ENCODE results near the gene RAB35. TPM values are rescaled to one million over a fixed set of nuclear protein-coding genes. Genes with fewer than 3 reads are reported as not detected.

The RAB35 gene
- total RNA-seq, 1 experiment from 2014 or later, result 62.0 TPM

GRCh38 chr12:120131116-120131515, 14.6 kb upstream of the RAB35 start:
- POLR2A ChIA-PET, result no interaction called here
- in situ Hi-C loops (cut with HindIII; ENCODE audit: low pct_unique_long_range_greater_than_20kb, low sequenced_read_pairs), result no loop called here
- Histone ChIP-seq H3K4me3 (ENCODE audit: low read depth in 2 of 2, low read length in 2 of 2) (no peak overlapping the region), H3K9me3 (ENCODE audit: control insufficient read depth, insufficient read depth, low read depth, low read length) (no peaks in the 10 kb centered on the region), H3K36me3 (ENCODE audit: control insufficient read depth, insufficient read depth, low read length) (peaks cover 52% of the 10 kb centered on the region), H3K4me1 (ENCODE audit: control insufficient read depth, insufficient read depth, low read length) (no peaks in the 10 kb centered on the region), H3K27me3 (ENCODE audit: control insufficient read depth, insufficient read depth, low read length) (no peaks in the 10 kb centered on the region), H3K27ac (ENCODE audit: low read length) (no peak overlapping the region)
- CTCF ChIA-PET, result no interaction called here
- intact Hi-C loops (cut with micrococcal nuclease; ENCODE audit: unreplicated experiment), result no loop called here
- TF ChIP-seq SIN3A (IDR thresholded peaks at IDR 0.05; ENCODE audit: borderline replicate concordance, insufficient read depth, low read depth, low read length) (no peak), POLR2AphosphoS5 (IDR thresholded peaks at IDR 0.05; ENCODE audit: low read depth, low read length) (no peak), TCF7L2 (IDR thresholded peaks at IDR 0.05; ENCODE audit: low read depth, low read length) (no peak), REST (IDR thresholded peaks at IDR 0.05; ENCODE audit: insufficient read depth in 1 of 2, low read depth in 2 of 2, low read length in 1 of 2) (no peak), CTCF (IDR thresholded peaks at IDR 0.05) (no peak)
- no TSS peak for BruUV-seq (replicated peaks)
- DNase-seq (ENCODE audit: low read depth, low spot score) (no peak), ATAC-seq (no peak)

GRCh38 chr12:120130011-120130410, 13.5 kb upstream of the RAB35 start:
- CTCF ChIA-PET, result no interaction called here
- no peak for TF ChIP-seq REST (IDR thresholded peaks at IDR 0.05; ENCODE audit: insufficient read depth in 1 of 2, low read depth in 2 of 2, low read length in 1 of 2)
- TF ChIP-seq TCF7L2 (IDR thresholded peaks at IDR 0.05; ENCODE audit: low read depth, low read length), result no peak
- no peak for TF ChIP-seq POLR2AphosphoS5 (IDR thresholded peaks at IDR 0.05; ENCODE audit: low read depth, low read length)
- TF ChIP-seq SIN3A (IDR thresholded peaks at IDR 0.05; ENCODE audit: borderline replicate concordance, insufficient read depth, low read depth, low read length), result no peak
- no peak for TF ChIP-seq CTCF (IDR thresholded peaks at IDR 0.05)
- POLR2A ChIA-PET, result no interaction called here
- intact Hi-C loops (cut with micrococcal nuclease; ENCODE audit: unreplicated experiment), result no loop called here
- H3K4me1 ChIP-seq (ENCODE audit: control insufficient read depth, insufficient read depth, low read length), result no peaks in the 10 kb centered on the region
- peaks cover 47% of the 10 kb centered on the region for H3K36me3 ChIP-seq (ENCODE audit: control insufficient read depth, insufficient read depth, low read length)
- H3K27me3 ChIP-seq (ENCODE audit: control insufficient read depth, insufficient read depth, low read length), result no peaks in the 10 kb centered on the region
- H3K27ac ChIP-seq (ENCODE audit: low read length), result no peak overlapping the region
- no peak for DNase-seq (ENCODE audit: low read depth, low spot score)
- BruUV-seq (replicated peaks), result no TSS peak
- in situ Hi-C loops (cut with HindIII; ENCODE audit: low pct_unique_long_range_greater_than_20kb, low sequenced_read_pairs), result no loop called here
- no peak overlapping the region for H3K4me3 ChIP-seq (ENCODE audit: low read depth in 2 of 2, low read length in 2 of 2)
- no peaks in the 10 kb centered on the region for H3K9me3 ChIP-seq (ENCODE audit: control insufficient read depth, insufficient read depth, low read depth, low read length)
- no peak for ATAC-seq

Measured in Panc1 (cell line).